C4-2B (cell line): ENCODE data around the gene PRIM1.
"Not testable (repeated sequence)": the region's sequence is repeated elsewhere in the genome, so short reads cannot be mapped to it uniquely, and the experiment has no call there.

Source experiments
- H3K27ac ChIP-seq: fragments of 450-650 bp; 2 replicates; pipeline ENCODE4 v1.5.1; 2017
- ZFX ChIP-seq: fragments of 450-650 bp; IDR thresholded peaks from 2 replicates; pipeline ENCODE4 v1.6.1; 2017
- TF ChIP-seq, protein P1 (sequence below): fragments of 450-650 bp; conservative IDR thresholded peaks from 2 replicates; pipeline ENCODE4 v1.5.1; 2017; ENCODE audit warnings: mild to moderate bottlenecking

PRIM1 gene

GRCh38 chr12:56751712-56752598 is at the start of gene PRIM1:
Gene PRIM1 (minus strand): TSS chr12:56752323. CDS start chr12:56752298, 25 bp downstream.
- H3K27ac ChIP-seq, result peak within 1 kb of the TSS; percentile 82
- no peak for TF ChIP-seq ZFX
- TF ChIP-seq, protein P1, sequence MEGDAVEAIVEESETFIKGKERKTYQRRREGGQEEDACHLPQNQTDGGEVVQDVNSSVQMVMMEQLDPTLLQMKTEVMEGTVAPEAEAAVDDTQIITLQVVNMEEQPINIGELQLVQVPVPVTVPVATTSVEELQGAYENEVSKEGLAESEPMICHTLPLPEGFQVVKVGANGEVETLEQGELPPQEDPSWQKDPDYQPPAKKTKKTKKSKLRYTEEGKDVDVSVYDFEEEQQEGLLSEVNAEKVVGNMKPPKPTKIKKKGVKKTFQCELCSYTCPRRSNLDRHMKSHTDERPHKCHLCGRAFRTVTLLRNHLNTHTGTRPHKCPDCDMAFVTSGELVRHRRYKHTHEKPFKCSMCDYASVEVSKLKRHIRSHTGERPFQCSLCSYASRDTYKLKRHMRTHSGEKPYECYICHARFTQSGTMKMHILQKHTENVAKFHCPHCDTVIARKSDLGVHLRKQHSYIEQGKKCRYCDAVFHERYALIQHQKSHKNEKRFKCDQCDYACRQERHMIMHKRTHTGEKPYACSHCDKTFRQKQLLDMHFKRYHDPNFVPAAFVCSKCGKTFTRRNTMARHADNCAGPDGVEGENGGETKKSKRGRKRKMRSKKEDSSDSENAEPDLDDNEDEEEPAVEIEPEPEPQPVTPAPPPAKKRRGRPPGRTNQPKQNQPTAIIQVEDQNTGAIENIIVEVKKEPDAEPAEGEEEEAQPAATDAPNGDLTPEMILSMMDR, result no peak

DNA sequence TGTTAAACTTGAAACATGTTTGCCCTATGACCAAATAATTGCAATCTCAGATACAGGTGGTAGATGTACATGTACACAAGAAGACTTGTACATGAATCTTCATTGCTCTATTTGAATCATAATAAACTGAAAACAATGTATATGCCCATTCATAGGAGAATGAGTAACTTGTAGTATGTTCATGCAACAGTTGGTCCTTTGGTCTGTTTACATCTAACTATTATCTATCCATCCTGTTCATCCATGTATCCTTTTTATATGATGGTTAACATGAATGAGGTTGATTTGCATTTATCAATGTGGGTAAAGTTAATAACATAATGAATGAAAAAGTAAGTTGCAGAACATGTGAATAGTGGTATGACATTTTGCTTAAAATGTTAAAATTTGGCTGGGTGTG is 48.1 kb upstream of the PRIM1 start:
- no peak overlapping the region for H3K27ac ChIP-seq
- TF ChIP-seq ZFX, result no peak
- TF ChIP-seq, protein P1, result no peak

DNA sequence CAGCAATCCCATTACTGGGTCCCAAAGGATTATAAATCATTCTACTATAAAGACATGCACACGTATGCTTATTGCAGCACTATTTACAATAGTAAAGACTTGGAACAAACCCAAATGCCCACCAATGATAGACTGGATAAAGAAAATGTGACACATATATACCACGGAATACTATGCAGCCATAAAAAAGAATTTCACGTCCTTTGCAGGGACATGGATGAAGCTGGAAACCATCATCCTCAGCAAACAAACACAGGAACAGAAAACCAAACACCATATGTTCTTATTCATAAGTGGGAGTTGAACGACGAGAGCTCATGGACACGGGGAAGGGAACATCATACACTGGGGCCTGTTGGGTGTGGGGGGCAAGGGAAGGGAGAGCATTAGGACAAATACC is 47.2 kb upstream of the PRIM1 start:
- H3K27ac ChIP-seq, result not testable (repeated sequence)

DNA sequence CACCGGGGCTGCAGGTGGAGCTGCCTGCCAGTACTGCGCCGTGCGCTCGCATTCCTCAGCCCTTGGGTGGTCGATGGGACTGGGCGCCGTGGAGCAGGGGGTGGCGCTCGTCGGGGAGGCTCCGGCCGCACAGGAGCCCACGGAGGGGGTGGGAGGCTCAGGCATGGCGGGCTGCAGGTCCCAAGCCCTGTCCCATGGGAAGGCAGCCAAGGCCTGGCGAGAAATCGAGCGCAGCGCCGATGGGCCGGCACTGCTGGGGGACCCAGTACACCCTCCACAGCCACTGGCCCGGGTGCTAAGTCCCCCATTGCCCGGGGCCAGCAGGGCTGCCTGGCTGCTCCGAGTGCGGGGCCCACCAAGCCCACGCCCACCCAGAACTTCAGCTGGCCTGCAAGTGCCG is 43.7 kb upstream of the PRIM1 start:
- H3K27ac ChIP-seq, result not testable (repeated sequence)

DNA sequence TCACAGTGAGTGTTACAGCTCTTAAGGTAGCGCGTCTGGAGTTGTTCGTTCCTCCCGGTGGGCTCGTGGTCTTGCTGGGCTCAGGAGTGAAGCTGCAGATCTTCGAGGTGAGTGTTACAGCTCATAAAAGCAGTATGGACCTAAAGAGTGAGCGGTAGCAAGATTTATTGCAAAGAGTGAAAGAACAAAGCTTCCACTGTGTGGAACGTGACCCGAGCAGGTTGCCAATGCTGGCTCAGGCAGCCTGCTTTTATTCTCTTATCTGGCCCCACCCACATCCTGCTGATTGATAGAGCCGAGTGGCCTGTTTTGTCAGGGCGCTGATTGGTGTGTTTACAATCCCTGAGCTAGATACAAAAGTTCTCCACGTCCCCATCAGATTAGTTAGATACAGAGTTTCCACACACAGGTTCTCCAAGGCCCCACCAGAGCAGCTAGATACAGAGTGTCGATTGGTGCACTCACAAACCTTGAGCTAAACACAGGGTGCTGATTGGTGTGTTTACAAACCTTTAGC is 43.0 kb upstream of the PRIM1 start:
- H3K27ac ChIP-seq, result not testable (repeated sequence)

- H3K27ac ChIP-seq, result not testable (repeated sequence)
These were observed 41.0 kb upstream of the PRIM1 start for GRCh38 chr12:56793124-56793523.

DNA sequence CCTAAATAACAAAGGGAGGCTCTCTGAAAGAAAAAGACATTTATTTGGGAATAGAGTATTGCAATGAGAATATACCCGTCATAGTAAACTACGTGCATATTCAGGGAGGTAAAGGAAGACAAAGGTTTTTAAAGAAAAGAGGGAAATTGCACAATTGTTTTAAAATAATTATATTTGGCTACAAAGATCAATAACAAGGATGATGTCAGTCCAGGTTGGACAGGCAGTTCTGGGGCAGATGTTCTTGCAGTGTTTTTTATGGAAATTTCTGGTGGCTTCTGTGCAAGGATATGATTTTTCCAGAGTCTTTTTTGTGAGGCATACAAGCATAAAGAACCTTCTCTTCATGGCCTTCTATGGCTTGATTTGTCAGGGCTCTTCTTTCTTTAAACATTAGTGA is 40.6 kb upstream of the PRIM1 start:
- H3K27ac ChIP-seq, result no peak overlapping the region
- TF ChIP-seq ZFX, result no peak
- TF ChIP-seq, protein P1, result no peak

GRCh38 chr12:56789429-56789828 is 37.3 kb upstream of the PRIM1 start:
- not testable (repeated sequence) for H3K27ac ChIP-seq

DNA sequence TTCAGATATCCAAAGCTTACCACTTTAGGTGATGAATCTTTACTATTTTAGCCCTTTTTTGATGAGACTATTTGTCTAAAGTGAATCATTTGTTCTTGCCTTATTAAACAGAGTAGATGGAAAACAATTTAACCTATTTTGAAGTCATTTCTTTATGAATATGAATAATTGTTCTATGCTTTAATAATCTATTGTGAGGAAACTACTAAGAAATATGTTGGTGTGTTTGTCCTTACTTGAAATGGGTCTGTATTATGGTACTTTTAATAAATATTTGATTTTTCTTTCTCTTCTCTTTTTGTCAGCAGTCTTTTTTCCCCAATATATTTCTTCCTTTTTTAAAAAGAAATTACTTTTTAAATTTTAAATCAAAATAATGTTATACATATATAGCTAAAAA is 35.4 kb upstream of the PRIM1 start:
- TF ChIP-seq ZFX, result no peak
- TF ChIP-seq, protein P1, result no peak

DNA sequence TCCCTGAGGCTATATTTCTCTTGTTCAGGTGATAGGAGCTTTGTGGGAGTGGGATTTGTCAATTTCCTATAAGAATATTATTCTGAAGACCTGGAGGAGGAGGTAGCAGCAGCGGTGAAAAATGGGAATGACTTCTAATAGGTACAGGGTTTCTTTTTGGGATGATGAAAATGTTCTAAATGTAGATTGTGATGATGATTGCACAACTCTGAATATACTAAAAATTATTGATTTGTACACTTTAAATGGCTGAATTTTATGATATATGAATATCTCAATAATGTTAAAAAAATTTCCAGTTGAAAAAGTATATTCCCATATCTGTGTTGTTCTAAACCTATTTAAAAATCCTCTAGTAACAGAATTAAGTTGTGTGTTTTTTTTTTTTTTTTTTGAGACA is 33.8 kb upstream of the PRIM1 start:
- TF ChIP-seq, protein P1, result no peak
- no peak for TF ChIP-seq ZFX
- H3K27ac ChIP-seq, result no peak overlapping the region

More for the DNA sequence above, 35.4 kb upstream of the PRIM1 start:
- no peak overlapping the region for H3K27ac ChIP-seq
